Naive thymus-derived CD8-positive, alpha-beta T cell (primary cell): ENCODE measurements around the gene HAPLN1. TPM values are rescaled to one million over a fixed set of nuclear protein-coding genes. Genes with fewer than 3 reads are reported as not detected.
A peak's percentile ranks its signal among the peaks of the same experiment; 100 is the strongest.
"Not testable (repeated sequence)": the region's sequence is repeated elsewhere in the genome, so short reads cannot be mapped to it uniquely, and the experiment has no call there.

ENCODE experiments used
- ATAC-seq, 2 donors: fragments of 150-1000 bp; cut with Tn5 transposase in 1 of 2; sonication (Bioruptor Pico), chemical (Tn5 transposase) in 1 of 2; 1 replicate in 1 of 2; 2 replicates in 1 of 2; pipeline ENCODE4 v1.10.0; 2021; ENCODE audit warnings: mild to moderate bottlenecking in 2 of 2, moderate library complexity in 2 of 2
- POLR2A ChIA-PET: fragments of 350-600 bp; sonication (Branson Sonifier 250); formaldehyde crosslinking; loops from one replicate; lab custom pipeline; 2021; ENCODE audit warnings: antibody characterized with exemption; lab: Charles Lee
- DNase-seq, 10 donors: peaks; one replicate each; pipeline versions ENCODE4 v3.0.0 to v3.0.0-alpha.2; 2020 to 2022
- H3K27ac Mint-ChIP-seq, 10 donors: one replicate each; pipeline ENCODE4 v1.8.0; 2020 to 2022; ENCODE audit warnings: mild to moderate bottlenecking in 10 of 10, mixed read lengths in 10 of 10, moderate library complexity in 4 of 10, inconsistent platforms in 1 of 10
- H3K27me3 Mint-ChIP-seq, 5 donors: one replicate each; pipeline ENCODE4 v1.8.0; 2021 to 2022; ENCODE audit warnings: mixed read lengths in 5 of 5
- H3K36me3 Mint-ChIP-seq, 3 donors: one replicate each; pipeline ENCODE4 v1.8.0; 2020 to 2022; ENCODE audit warnings: mixed read lengths in 3 of 3, mild to moderate bottlenecking in 2 of 3, inconsistent platforms in 1 of 3
- H3K4me1 Mint-ChIP-seq, 4 donors: one replicate each; pipeline ENCODE4 v1.8.0; 2021 to 2022; ENCODE audit warnings: mixed read lengths in 4 of 4
- H3K4me3 Mint-ChIP-seq, 10 donors: one replicate each; pipeline ENCODE4 v1.8.0; 2020 to 2022; ENCODE audit warnings: mild to moderate bottlenecking in 10 of 10, mixed read lengths in 10 of 10, moderate library complexity in 6 of 10, inconsistent platforms in 1 of 10
- H3K9me3 Mint-ChIP-seq, 9 donors: one replicate each; pipeline ENCODE4 v1.8.0; 2020 to 2022; ENCODE audit warnings: mixed read lengths in 9 of 9, mild to moderate bottlenecking in 3 of 9, inconsistent platforms in 1 of 9, moderate library complexity in 1 of 9
- polyA plus RNA-seq, 3 donors: library from polyadenylated mRNA; unstranded; fragments of 300-500 nt; fragmentation: Illumina TruSeq; gene quantifications; one replicate each; pipeline ENCODE4 v1.2.3, GENCODE V29; 2021
- total RNA-seq, 8 experiments: library from RNA in 2 of 8; stranded (reverse) in 2 of 8; gene quantifications; one replicate each; pipeline ENCODE4 v1.2.3 and lab custom pipeline; 2021 to 2026

Gene HAPLN1
- total RNA-seq = not detected
- not detected for polyA plus RNA-seq
- 0 reads per million in 6 experiments for total RNA-seq (lab: John Stamatoyannopoulos, UW)

DNA sequence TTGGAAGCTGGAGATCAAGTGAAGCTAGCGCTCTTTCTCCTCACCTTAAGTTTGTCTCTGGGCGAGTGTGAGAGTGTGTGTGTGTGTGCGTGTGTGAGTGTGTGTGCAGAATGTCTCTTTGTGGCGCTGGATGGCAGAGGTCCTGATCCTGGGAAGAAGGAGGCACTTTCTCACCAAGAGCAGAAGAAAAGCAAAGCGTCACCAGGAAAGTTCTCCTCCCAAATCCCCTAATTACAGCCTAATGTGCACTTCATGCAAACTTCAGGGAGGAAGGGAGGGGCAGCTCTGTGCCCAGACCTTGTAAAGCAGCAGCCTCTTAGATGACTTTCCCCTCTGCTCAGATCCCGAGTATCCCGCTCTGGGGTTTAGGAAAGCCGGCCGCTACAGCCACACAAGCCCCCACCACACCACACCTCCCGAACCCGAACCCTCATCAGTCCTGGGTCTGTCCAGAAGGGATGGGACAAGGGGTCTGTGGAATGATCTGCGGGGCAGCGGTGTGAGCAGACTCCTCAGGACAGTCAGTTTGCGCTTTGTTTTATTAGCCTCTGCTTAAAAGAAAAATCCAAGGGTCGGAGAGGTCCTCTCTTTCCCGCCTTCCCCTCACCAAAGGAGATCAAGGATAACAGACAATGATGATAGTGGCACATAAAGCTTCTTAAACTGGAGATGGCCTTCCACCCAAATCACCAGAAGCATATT, at the start of gene HAPLN1:
TSS of gene HAPLN1 (minus strand) at position 20 of the 702 bp plus-strand sequence. CDS start 47,332 bp downstream, outside the sequence.
- Mint-ChIP-seq H3K4me1 (peaks cover 3 to 15% (median 11%) of the 10 kb centered on the region in 4 donors), H3K4me3 (peak within 1 kb of the TSS in 9 of 10 donors; percentile 12 to 83 (median 67)), H3K9me3 (no peaks in the 10 kb centered on the region), H3K36me3 (no peaks in the 10 kb centered on the region), H3K27me3 (peaks cover 24 to 50% (median 40%) of the 10 kb centered on the region in 5 donors), H3K27ac (peak within 1 kb of the TSS in 1 of 10 donors; percentile 80)
- no peak for DNase-seq
- ATAC-seq = no peak
- POLR2A ChIA-PET = no interaction called here

DNA sequence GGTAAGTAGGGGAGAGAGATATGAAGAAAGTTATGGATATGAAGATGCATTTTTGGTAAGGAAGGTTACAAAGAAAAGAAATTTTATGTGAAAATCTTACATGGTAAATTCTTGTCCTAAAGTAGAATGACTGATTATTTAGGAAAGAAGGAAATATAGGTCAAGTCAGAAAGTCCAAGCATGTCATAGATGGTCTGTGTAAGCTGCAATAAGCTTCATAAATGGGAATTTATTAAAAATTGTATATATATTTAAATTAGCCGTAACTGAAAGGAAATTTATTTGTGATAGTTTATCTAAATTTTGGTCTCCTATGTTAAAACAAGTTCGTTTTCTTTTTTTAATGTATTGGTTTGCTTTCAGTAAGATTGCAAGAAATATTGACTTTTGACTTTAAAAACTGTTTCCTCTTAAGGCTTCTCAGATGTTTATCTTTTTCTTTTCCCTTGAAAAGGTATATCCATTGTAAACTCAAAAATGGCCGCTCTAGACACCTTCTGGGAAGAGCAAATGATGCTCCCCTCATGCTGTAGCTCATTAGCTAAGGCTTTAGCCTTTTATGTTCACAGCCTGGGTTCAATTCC, 46.8 kb upstream of the HAPLN1 start:
- no peak overlapping the region for H3K4me3 Mint-ChIP-seq
- H3K4me1 Mint-ChIP-seq = no peaks in the 10 kb centered on the region
- POLR2A ChIA-PET = no interaction called here
- H3K27me3 Mint-ChIP-seq = no peaks in the 10 kb centered on the region
- peaks cover 4 to 26% (median 12%) of the 10 kb centered on the region in 9 donors for H3K9me3 Mint-ChIP-seq
- H3K36me3 Mint-ChIP-seq = no peaks in the 10 kb centered on the region
- no peak for ATAC-seq
- no peak overlapping the region for H3K27ac Mint-ChIP-seq
- no peak for DNase-seq

DNA sequence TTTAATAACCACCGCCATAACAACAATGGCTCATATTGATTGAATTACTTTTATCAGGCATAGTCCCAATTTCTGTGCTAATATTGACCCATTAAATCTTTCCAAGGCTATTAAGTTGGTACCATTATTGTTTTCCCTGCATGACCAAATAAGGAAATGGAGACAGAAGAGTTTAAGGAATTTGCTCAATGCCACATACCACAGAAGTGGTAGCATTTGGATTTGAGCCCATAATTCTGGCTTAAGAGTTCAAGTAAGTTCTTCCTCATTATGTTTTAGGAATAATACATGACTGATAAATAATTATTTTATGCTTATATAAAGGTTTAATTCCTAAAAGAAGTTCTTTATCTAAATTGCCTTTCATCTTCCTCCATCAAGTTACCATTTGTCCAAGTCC, 43.4 kb upstream of the HAPLN1 start:
- POLR2A ChIA-PET = no interaction called here
- H3K4me1 Mint-ChIP-seq = no peaks in the 10 kb centered on the region
- DNase-seq (no peak), ATAC-seq (no peak)
- peaks cover 4 to 26% (median 12%) of the 10 kb centered on the region in 9 donors for H3K9me3 Mint-ChIP-seq
- H3K4me3 Mint-ChIP-seq = no peak overlapping the region
- no peak overlapping the region for H3K27ac Mint-ChIP-seq
- H3K36me3 Mint-ChIP-seq = no peaks in the 10 kb centered on the region
- peaks cover 0 to 2% (median 0%) of the 10 kb centered on the region in 5 donors for H3K27me3 Mint-ChIP-seq

DNA sequence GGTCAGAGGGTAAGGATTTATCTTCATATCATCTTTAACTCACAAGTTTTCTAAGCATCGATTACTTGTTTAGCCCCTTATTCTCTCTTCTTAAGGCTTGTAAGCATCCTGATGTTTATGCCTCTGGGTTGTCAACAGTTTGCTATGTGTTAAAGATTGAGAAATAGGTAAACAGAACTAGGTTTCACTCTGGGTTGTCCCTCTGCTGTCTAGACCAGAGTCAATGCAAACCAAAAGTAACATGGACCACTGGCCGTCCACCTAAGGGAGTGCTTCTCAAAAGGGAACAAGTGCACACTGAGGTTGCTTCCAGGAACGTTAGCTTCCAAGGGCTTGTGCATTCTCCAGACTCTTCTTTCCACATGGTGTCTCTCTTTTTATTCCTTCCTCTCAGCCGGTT, 39.9 kb upstream of the HAPLN1 start:
- ATAC-seq = no peak
- Mint-ChIP-seq H3K27ac (no peak overlapping the region), H3K9me3 (peaks cover 0 to 21% (median 0%) of the 10 kb centered on the region in 9 donors), H3K4me1 (no peaks in the 10 kb centered on the region), H3K4me3 (no peak overlapping the region), H3K27me3 (peaks cover 0 to 2% (median 0%) of the 10 kb centered on the region in 5 donors), H3K36me3 (no peaks in the 10 kb centered on the region)
- POLR2A ChIA-PET = no interaction called here
- DNase-seq = no peak

DNA sequence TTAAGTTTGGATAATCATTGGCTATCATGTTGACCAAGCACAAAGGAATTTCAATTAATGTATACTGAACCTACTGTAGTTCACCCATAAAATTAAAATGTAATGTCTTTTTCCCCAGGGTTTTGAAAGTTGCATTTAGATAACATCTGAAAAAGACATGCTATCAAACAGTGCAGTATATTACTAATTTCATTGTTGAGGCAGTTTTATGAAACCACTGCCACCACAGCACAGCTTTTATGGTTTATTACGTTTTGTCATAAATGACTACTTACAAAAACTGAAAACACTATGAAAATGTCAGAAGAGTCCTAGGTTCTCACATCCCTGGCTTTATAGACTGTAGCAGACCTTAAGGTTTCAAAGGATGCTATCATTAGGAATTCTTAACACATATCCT, 32.0 kb upstream of the HAPLN1 start:
- peaks cover 0 to 21% (median 9%) of the 10 kb centered on the region in 5 donors for H3K27me3 Mint-ChIP-seq
- POLR2A ChIA-PET = no interaction called here
- H3K4me3 Mint-ChIP-seq = no peak overlapping the region
- ATAC-seq (no peak), DNase-seq (no peak)
- H3K9me3 Mint-ChIP-seq = peaks cover 2 to 44% (median 11%) of the 10 kb centered on the region in 9 donors
- no peaks in the 10 kb centered on the region for H3K4me1 Mint-ChIP-seq
- peaks cover 0 to 8% (median 1%) of the 10 kb centered on the region in 3 donors for H3K36me3 Mint-ChIP-seq
- no peak overlapping the region for H3K27ac Mint-ChIP-seq

DNA sequence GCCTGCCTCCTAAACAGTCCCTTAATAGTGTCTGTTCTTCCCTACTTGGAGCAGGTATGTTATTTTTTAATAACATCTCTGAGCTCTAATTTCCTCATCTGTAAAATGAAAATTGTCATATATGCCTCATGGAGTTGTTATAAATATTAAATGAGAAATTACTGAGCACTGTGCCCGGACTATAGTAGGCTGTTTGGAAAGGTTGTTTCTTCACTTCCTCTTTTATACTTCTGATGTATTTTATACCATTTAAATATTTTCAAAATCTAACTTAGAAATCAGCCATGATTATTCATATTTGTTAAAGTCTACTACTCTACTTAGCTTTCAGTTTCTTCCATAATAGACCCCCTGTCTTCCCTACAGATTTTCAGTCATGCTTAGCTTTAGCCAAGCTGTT, 30.5 kb upstream of the HAPLN1 start:
- POLR2A ChIA-PET = no interaction called here
- Mint-ChIP-seq H3K4me1 (no peaks in the 10 kb centered on the region), H3K4me3 (no peak overlapping the region), H3K27ac (no peak overlapping the region), H3K36me3 (peaks cover 0 to 8% (median 1%) of the 10 kb centered on the region in 3 donors), H3K27me3 (peaks cover 0 to 21% (median 9%) of the 10 kb centered on the region in 5 donors), H3K9me3 (peaks cover 2 to 33% (median 11%) of the 10 kb centered on the region in 9 donors)
- no peak for ATAC-seq
- no peak for DNase-seq

DNA sequence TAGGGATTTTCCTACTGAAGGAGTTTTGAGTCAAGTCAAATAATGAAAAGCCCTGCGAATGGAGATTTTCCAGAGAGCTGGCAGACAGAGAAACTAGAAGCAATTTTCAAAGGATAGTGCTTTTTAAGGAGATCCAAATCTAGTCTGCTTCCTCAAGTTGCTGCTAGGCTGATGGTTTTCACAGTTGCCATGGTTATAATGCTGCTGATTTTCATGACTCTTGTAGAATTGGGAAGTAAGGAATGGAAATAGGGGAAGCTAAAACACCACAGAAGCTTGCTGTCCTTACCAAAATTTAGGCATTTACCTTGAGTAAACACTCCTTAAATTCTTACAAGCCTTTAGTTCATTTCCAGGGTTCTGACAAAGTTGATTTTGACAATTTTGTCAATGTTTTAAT, 30.1 kb upstream of the HAPLN1 start:
- ATAC-seq = no peak

DNA sequence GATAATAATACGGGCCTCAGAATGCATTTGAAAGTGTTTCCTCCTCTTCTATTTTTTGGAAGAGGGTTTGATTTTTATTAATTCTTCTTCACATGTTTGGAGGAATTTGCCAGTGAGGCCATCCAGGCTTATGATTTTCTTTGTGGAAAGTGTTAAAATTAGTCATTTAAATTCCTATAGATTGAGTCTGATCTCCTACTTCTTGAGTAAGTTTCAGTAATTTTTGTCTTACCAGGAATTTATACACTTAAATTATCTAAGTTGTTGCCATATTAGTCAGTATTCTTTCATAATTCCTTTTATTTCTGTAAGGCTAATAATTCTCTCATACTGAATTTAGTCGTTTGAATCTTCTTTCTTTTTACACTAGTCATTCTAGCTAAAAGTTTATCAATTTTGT, 25.2 kb upstream of the HAPLN1 start:
- Mint-ChIP-seq H3K36me3 (peaks cover 0 to 8% (median 1%) of the 10 kb centered on the region in 3 donors), H3K4me1 (peaks cover 0 to 7% (median 0%) of the 10 kb centered on the region in 4 donors), H3K27ac (no peak overlapping the region), H3K4me3 (no peak overlapping the region), H3K9me3 (peaks cover 2 to 27% (median 9%) of the 10 kb centered on the region in 9 donors), H3K27me3 (peaks cover 0 to 11% (median 2%) of the 10 kb centered on the region in 5 donors)
- DNase-seq (no peak), ATAC-seq (no peak)
- POLR2A ChIA-PET = no interaction called here

More for the DNA sequence above, 30.1 kb upstream of the HAPLN1 start:
- no peaks in the 10 kb centered on the region for H3K4me1 Mint-ChIP-seq
- H3K27me3 Mint-ChIP-seq = peaks cover 0 to 21% (median 9%) of the 10 kb centered on the region in 5 donors
- peaks cover 0 to 8% (median 1%) of the 10 kb centered on the region in 3 donors for H3K36me3 Mint-ChIP-seq
- H3K27ac Mint-ChIP-seq = no peak overlapping the region
- H3K4me3 Mint-ChIP-seq = no peak overlapping the region
- POLR2A ChIA-PET = no interaction called here
- no peak for DNase-seq
- H3K9me3 Mint-ChIP-seq = peaks cover 2 to 30% (median 11%) of the 10 kb centered on the region in 9 donors

DNA sequence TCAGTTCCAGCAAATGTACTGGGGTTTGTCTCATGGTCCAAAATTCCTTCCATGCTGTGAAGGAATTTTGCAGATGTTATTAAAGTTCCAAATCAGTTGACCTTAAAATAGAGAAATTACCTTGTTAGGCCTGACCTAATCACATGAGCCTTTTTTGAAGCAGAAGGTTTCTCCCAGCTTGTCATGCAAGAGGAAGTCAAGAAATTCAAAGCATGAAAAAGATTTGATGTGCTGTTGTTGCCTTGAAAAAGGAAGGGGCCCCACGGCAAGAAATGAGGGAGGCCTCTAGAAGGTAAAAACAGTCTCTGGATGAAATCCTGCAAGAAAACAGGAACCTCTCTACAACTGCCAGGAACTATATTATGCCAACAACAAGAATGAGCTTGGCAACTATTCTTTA, 24.2 kb upstream of the HAPLN1 start:
- POLR2A ChIA-PET = no interaction called here
- Mint-ChIP-seq H3K4me3 (no peak overlapping the region), H3K9me3 (peaks cover 0 to 18% (median 8%) of the 10 kb centered on the region in 9 donors), H3K27ac (peak overlapping the region in 1 of 10 donors; percentile 35), H3K36me3 (peaks cover 0 to 8% (median 1%) of the 10 kb centered on the region in 3 donors), H3K27me3 (peaks cover 0 to 9% (median 2%) of the 10 kb centered on the region in 5 donors), H3K4me1 (peaks cover 0 to 12% (median 0%) of the 10 kb centered on the region in 4 donors)
- ATAC-seq (no peak), DNase-seq (no peak)

DNA sequence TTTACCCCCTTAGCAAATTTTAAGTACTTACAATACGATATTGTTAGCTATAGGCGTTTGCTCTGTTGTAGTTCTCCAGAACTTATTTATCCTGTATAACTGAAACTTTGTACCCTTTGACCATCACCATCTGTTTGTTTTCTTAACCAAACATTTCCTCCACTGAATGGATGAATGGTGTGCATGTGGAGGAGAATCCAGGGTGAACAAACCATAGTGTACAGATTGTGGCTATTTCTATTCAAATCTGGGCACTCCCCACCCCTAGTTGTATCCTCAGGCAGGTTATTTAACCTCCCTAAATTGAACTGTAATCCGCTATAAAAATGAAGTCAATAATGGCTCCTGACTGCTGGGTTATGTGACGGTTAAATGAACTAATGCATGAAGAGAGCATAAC, 21.4 kb upstream of the HAPLN1 start:
- Mint-ChIP-seq H3K9me3 (peaks cover 0 to 2% (median 0%) of the 10 kb centered on the region in 9 donors), H3K27me3 (peaks cover 0 to 5% (median 0%) of the 10 kb centered on the region in 5 donors), H3K4me3 (no peak overlapping the region), H3K4me1 (peaks cover 0 to 12% (median 0%) of the 10 kb centered on the region in 4 donors), H3K36me3 (no peaks in the 10 kb centered on the region), H3K27ac (no peak overlapping the region)
- POLR2A ChIA-PET = no interaction called here
- DNase-seq (no peak), ATAC-seq (no peak)

DNA sequence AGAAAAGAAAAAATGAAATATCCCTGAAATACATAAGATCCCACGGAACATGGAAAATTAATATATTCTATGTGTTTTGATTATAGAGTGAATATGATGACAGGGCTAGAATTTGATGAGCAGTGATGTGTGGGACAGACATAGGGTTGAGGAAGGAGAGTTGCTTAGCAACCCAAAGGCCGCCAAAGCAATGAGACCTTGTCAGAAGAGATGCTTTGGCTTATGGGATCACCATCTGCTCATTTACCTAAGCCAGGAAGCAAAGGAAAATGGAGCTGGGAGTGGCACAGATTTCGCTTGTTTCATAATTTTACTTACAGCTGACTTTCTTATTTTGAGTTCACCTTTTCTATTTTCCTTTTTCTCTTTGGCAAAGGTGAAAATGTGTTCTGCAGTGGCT, 20.9 kb upstream of the HAPLN1 start:
- POLR2A ChIA-PET = no interaction called here
- Mint-ChIP-seq H3K4me3 (no peak overlapping the region), H3K27me3 (peaks cover 0 to 5% (median 0%) of the 10 kb centered on the region in 5 donors), H3K4me1 (peaks cover 0 to 12% (median 0%) of the 10 kb centered on the region in 4 donors), H3K27ac (no peak overlapping the region), H3K9me3 (peaks cover 0 to 2% (median 0%) of the 10 kb centered on the region in 9 donors), H3K36me3 (no peaks in the 10 kb centered on the region)
- no peak for DNase-seq
- ATAC-seq = no peak

DNA sequence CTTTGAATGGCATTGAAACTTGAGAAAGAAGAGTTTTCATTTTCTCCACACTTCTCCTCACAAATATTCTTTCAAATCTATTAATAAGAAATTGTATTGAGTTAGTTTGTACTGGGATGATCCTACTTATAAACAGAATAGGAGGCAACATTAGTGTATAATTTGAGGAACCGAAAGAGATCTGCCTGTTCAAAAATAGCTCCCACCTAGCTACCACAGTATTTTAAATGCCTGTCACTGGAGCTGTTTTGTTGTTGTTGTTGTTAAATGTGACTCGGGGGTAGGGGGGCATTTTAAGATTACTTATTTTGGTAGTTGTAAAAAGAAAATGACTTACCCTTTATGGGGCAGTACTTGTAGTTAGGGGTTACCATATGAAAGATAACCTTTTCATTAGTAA, 20.1 kb upstream of the HAPLN1 start:
- Mint-ChIP-seq H3K9me3 (peaks cover 0 to 2% (median 0%) of the 10 kb centered on the region in 9 donors), H3K27ac (no peak overlapping the region), H3K36me3 (no peaks in the 10 kb centered on the region), H3K4me1 (peaks cover 0 to 14% (median 0%) of the 10 kb centered on the region in 4 donors), H3K4me3 (no peak overlapping the region), H3K27me3 (peaks cover 0 to 5% (median 0%) of the 10 kb centered on the region in 5 donors)
- ATAC-seq (no peak), DNase-seq (no peak)
- POLR2A ChIA-PET = no interaction called here

DNA sequence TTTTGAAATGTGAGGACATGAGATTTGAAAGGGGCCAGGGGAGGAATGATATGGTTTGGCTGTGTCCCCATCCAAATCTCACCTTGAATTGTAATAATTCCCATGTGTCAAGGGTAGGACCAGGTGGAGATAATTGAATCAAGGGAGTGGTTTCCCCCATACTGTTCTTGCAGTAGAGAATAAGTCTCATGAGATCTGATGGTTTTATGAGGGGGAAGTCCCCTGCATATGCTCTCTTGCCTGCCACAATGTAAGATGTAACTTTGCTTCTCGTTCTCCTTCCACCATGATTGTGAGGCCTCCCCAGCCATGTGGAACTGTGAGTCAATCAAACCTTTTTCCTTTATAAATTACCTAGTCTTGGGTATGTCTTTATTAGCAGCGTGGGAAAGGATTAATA, 15.5 kb upstream of the HAPLN1 start:
- not testable (repeated sequence) for H3K27me3 Mint-ChIP-seq

More for the DNA sequence above, 15.5 kb upstream of the HAPLN1 start:
- H3K4me3 Mint-ChIP-seq, POLR2A ChIA-PET, ATAC-seq, H3K4me1 Mint-ChIP-seq, H3K36me3 Mint-ChIP-seq, DNase-seq, H3K27ac Mint-ChIP-seq: not testable (repeated sequence)
- peaks cover 0 to 14% (median 1%) of the 10 kb centered on the region in 9 donors for H3K9me3 Mint-ChIP-seq
